Type B pancreatic cell (in vitro differentiated cells): ENCODE measurements around the gene CALY. TPM values are rescaled to one million over a fixed set of nuclear protein-coding genes. Genes with fewer than 3 reads are reported as not detected.

Source experiments
- DNase-seq: peaks from one replicate; pipeline ENCODE4 v3.0.0; 2021; ENCODE audit warnings: mixed read lengths; ENCODE audit not compliant: unreplicated experiment; ENCODE audit errors: extremely low spot score
- H3K27ac Mint-ChIP-seq: 2 replicates; pipeline ENCODE4 v1.8.0; 2021; ENCODE audit warnings: mild to moderate bottlenecking, mixed read lengths
- H3K27me3 Mint-ChIP-seq: 2 replicates; pipeline ENCODE4 v1.8.0; 2021; ENCODE audit warnings: mixed read lengths
- H3K36me3 Mint-ChIP-seq: 2 replicates; pipeline ENCODE4 v1.8.0; 2021; ENCODE audit warnings: mixed read lengths
- H3K4me1 Mint-ChIP-seq: one replicate; pipeline ENCODE4 v1.8.0; 2021; ENCODE audit warnings: mixed read lengths; ENCODE audit not compliant: unreplicated experiment
- H3K4me3 Mint-ChIP-seq: 2 replicates; pipeline ENCODE4 v1.8.0; 2021; ENCODE audit warnings: mild to moderate bottlenecking, mixed read lengths
- H3K9me3 Mint-ChIP-seq: 2 replicates; pipeline ENCODE4 v1.8.0; 2021; ENCODE audit warnings: mixed read lengths
- CTCF ChIP-seq: fragments of 200-600 bp; sonication (generic); conservative IDR thresholded peaks from 2 replicates; pipeline ENCODE4 v1.5.0; 2021; ENCODE audit warnings: antibody characterized with exemption, mild to moderate bottlenecking
- total RNA-seq: library from RNA; stranded (reverse); gene quantifications from 2 replicates; pipeline ENCODE4 v1.2.1, GENCODE V29; 2021; ENCODE audit warnings: low replicate concordance

CALY gene
- total RNA-seq, 1 donor from 2014 or later = 3.6 TPM

DNA sequence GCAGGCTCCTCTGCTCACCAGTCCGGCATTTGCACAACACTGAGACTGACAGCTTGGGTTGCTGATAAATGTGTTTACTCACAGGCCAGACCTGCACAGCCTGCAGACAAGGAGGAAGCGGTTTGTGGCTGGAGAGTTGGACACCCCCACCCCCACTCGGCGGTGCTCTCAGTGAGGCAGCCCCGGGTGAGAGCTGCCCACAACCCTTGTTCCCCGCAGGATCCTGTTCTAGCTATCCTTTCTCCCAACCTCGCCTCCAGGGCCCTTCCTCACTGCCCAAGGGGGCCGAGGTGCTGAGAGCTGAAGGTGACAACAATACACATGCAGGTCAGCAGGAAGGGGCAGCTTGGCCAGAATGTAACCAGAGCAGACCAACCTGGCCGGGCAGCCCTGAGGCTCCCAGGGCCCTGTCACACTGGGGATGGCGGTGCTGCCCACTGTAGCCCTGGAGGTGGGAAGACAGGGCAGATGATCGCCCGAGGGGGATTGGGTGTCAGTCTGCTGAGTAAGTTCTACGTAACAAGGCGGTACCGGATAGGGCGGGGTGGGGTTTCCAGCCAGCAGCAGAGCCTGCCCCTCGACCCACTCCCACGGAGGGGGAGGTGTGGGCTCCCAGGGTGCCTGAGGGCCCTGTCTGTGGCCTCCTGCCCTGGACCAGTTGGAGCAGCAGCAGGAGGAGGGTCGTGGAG is 58.0 kb downstream of the CALY start:
- Mint-ChIP-seq H3K27ac (peak overlapping the region; percentile 98), H3K4me3 (peak overlapping the region; percentile 84), H3K27me3 (peaks cover 3% of the 10 kb centered on the region), H3K36me3 (no peaks in the 10 kb centered on the region), H3K9me3 (no peaks in the 10 kb centered on the region), H3K4me1 (peaks cover 8% of the 10 kb centered on the region)
- DNase-seq = no peak
- TF ChIP-seq CTCF = no peak

DNA sequence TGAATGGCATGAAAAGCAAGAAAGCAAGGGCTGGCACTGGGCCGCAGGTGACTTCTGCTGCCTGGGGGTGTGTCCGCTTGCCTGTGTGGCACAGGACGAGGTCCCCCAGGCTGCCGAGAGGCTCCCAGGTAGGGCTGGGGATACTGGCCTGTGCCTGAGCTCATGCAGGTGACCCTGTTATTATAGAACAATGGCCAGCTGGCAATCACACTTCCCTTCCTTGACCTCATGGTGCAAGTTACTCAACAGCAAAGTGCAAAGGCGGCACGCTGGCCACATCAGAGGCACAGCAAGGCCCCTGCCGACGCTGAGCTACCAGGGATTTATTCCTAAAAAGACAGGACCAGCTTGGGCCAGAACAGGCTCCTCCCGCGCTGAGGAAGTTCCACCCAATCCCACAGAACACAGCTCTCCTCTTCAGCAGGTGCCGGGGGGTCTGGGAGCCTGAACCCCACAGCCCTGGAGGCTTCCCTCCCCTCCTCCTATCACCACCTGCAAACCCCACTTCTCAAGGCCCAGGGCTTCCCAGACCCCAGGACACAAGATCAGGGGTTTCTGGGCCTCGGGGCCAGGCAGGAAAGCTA is 58.6 kb downstream of the CALY start:
- Mint-ChIP-seq H3K27me3 (peaks cover 3% of the 10 kb centered on the region), H3K4me3 (peak overlapping the region; percentile 84), H3K27ac (peak overlapping the region; percentile 98), H3K36me3 (no peaks in the 10 kb centered on the region), H3K4me1 (peaks cover 8% of the 10 kb centered on the region), H3K9me3 (no peaks in the 10 kb centered on the region)
- no peak for DNase-seq
- no peak for TF ChIP-seq CTCF

DNA sequence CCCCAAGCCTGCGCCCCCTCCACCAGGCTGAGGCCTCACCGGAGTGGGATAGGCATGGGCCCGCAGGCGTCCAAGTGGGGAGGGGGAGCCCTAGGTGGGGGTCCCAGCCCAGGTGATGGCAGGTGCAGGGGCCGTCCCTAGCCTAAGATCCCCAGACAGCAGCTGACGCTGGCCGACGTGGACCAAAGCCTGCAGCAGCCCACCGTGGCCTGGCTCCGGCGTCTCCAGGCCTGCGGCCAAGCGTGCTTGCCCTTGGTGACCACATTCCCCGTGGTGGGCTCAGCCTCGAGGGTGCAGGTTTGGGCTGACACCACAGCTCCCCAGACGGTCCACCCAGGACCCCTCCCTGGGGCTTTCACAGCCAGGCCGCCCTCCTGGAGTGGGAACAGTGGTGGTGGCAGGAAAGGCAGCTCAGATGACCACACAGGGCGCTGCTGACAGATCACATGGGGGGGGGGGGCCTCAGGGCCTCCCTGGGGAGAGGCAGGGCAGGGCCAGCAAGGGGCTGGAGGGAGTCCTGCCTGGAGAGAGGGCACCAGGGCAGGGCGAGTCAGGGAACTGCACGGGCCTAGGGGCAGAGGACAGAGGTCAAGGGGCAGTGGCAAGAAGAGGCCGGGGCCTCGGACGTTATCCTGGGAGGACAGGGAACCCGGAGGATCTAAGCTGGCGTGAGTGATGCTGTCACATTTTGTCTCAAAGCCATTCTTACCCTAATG is 59.3 kb downstream of the CALY start:
- no peak overlapping the region for H3K4me3 Mint-ChIP-seq
- TF ChIP-seq CTCF = no peak
- no peaks in the 10 kb centered on the region for H3K36me3 Mint-ChIP-seq
- DNase-seq = no peak
- H3K9me3 Mint-ChIP-seq = no peaks in the 10 kb centered on the region
- H3K4me1 Mint-ChIP-seq = peaks cover 8% of the 10 kb centered on the region
- peak overlapping the region; percentile 98 for H3K27ac Mint-ChIP-seq
- peaks cover 3% of the 10 kb centered on the region for H3K27me3 Mint-ChIP-seq

- Mint-ChIP-seq H3K27me3 (peaks cover 3% of the 10 kb centered on the region), H3K36me3 (no peaks in the 10 kb centered on the region), H3K9me3 (no peaks in the 10 kb centered on the region), H3K4me1 (peaks cover 8% of the 10 kb centered on the region), H3K27ac (peak within 1 kb of the TSS; percentile 98), H3K4me3 (peak within 1 kb of the TSS; percentile 28)
- TF ChIP-seq CTCF = no peak
- DNase-seq = no peak
These were observed 60.1 kb downstream of the CALY start, which contains the start of gene ADAM8 for GRCh38 chr10:133276435-133277201. Gene ADAM8 (minus strand): TSS chr10:133276868. CDS start chr10:133276817, 51 bp downstream.

- peak overlapping the region; percentile 81 for H3K27ac Mint-ChIP-seq
- H3K4me1 Mint-ChIP-seq = peaks cover 8% of the 10 kb centered on the region
- TF ChIP-seq CTCF = no peak
- no peaks in the 10 kb centered on the region for H3K36me3 Mint-ChIP-seq
- H3K9me3 Mint-ChIP-seq = no peaks in the 10 kb centered on the region
- H3K4me3 Mint-ChIP-seq = peak overlapping the region; percentile 28
- peaks cover 3% of the 10 kb centered on the region for H3K27me3 Mint-ChIP-seq
- DNase-seq = no peak
These were observed 60.6 kb downstream of the CALY start for GRCh38 chr10:133276100-133276434.
